OCI-LY3 (cell line): ENCODE data around the gene HCLS1.
A peak's percentile ranks its signal among the peaks of the same experiment; 100 is the strongest.

ENCODE experiments used
- H2AFZ ChIP-seq: fragments of 200-600, 300-600 bp; shearing (Covaris generic); 2 replicates; pipeline ENCODE4 v1.6.0; 2014; ENCODE audit warnings: antibody characterized with exemption, low read depth, low read length
- H3K27ac ChIP-seq: fragments of 200-600, 300-600 bp; sonication (generic); 2 replicates; pipeline ENCODE4 v1.5.1; 2014; ENCODE audit warnings: mild to moderate bottlenecking, low read length, moderate library complexity, mixed read lengths
- H3K27me3 ChIP-seq: fragments of 200-600, 300-600 bp; sonication (generic); 2 replicates; pipeline ENCODE4 v1.6.1; 2014; ENCODE audit warnings: low read depth, low read length, mixed read lengths
- H3K36me3 ChIP-seq: fragments of 200-600, 300-600 bp; sonication (generic); replicated peaks from 2 replicates; pipeline ENCODE3; 2014; ENCODE audit warnings: low read depth, low read length, mixed read lengths
- H3K4me1 ChIP-seq: fragments of 300-600, 200-600 bp; sonication (generic); 2 replicates; pipeline ENCODE4 v1.6.1; 2014; ENCODE audit warnings: low read length, mixed read lengths
- H3K4me2 ChIP-seq: fragments of 200-600, 300-600 bp; sonication (generic); 2 replicates; pipeline ENCODE4 v1.6.1; 2014; ENCODE audit warnings: low read length, mixed read lengths
- H3K4me3 ChIP-seq: fragments of 300-600, 200-600 bp; sonication (generic); 2 replicates; pipeline ENCODE4 v1.5.1; 2014; ENCODE audit warnings: antibody characterized with exemption, mild to moderate bottlenecking, low read length, moderate library complexity
- H3K79me2 ChIP-seq: fragments of 300-600, 200-600 bp; shearing (Covaris generic); 2 replicates; pipeline ENCODE4 v1.6.1; 2014; ENCODE audit warnings: mild to moderate bottlenecking, low read length, mixed read lengths
- H3K9ac ChIP-seq: fragments of 300-600, 200-600 bp; shearing (Covaris generic); 2 replicates; pipeline ENCODE4 v1.6.0; 2014; ENCODE audit warnings: mild to moderate bottlenecking, low read length, moderate library complexity
- H3K9me3 ChIP-seq: fragments of 200-600, 300-600 bp; shearing (Covaris generic); 2 replicates; pipeline ENCODE4 v1.6.1; 2014; ENCODE audit warnings: low read length, mixed read lengths; ENCODE audit not compliant: insufficient read depth
- H4K20me1 ChIP-seq: fragments of 200-600, 300-600 bp; sonication (generic); 2 replicates; pipeline ENCODE4 v1.6.1; 2016; ENCODE audit warnings: low read length, mixed read lengths; ENCODE audit not compliant: insufficient read depth
- CTCF ChIP-seq: fragments of 200-600, 300-600 bp; sonication (generic); IDR thresholded peaks from 2 replicates; pipeline ENCODE4 v1.5.1; 2014; ENCODE audit warnings: antibody characterized with exemption, low read length, low read depth
- EZH2phosphoT487 ChIP-seq: fragments of 200-600 bp; shearing (Covaris generic); IDR thresholded peaks from 2 replicates; pipeline ENCODE4 v1.6.1; 2018; ENCODE audit warnings: antibody characterized with exemption, mixed run types, low read depth

HCLS1 gene

GRCh38 chr3:121592856-121593702 lies 67.6 kb downstream of the HCLS1 start, which contains the start of gene FBXO40:
Gene FBXO40, plus strand, starts transcription at chr3:121593379. Its CDS starts 27,197 bp downstream, at chr3:121620576.
- H3K36me3 ChIP-seq = no peaks in the 10 kb centered on the region
- peak within 1 kb of the TSS; percentile 48 for H2AFZ ChIP-seq
- peak within 1 kb of the TSS; percentile 50 for H3K4me2 ChIP-seq
- peak within 1 kb of the TSS; percentile 22 for H3K4me3 ChIP-seq
- no peaks in the 10 kb centered on the region for H4K20me1 ChIP-seq
- no peak within 1 kb of the TSS for H3K27ac ChIP-seq
- peaks cover 19% of the 10 kb centered on the region for H3K4me1 ChIP-seq
- H3K27me3 ChIP-seq = no peaks in the 10 kb centered on the region
- peak; percentile 54 for TF ChIP-seq CTCF
- TF ChIP-seq EZH2phosphoT487 = no peak
- peak within 1 kb of the TSS; percentile 3; the same call in 1 of the 2 replicates for H3K9ac ChIP-seq
- H3K9me3 ChIP-seq = no peaks in the 10 kb centered on the region
- no peaks in the 10 kb centered on the region for H3K79me2 ChIP-seq

- Histone ChIP-seq H3K27ac (no peak overlapping the region), H3K36me3 (no peaks in the 10 kb centered on the region), H3K4me1 (no peaks in the 10 kb centered on the region), H4K20me1 (no peaks in the 10 kb centered on the region), H2AFZ (no peak overlapping the region), H3K79me2 (no peaks in the 10 kb centered on the region), H3K9ac (no peak overlapping the region), H3K9me3 (no peaks in the 10 kb centered on the region), H3K27me3 (no peaks in the 10 kb centered on the region), H3K4me3 (no peak overlapping the region), H3K4me2 (no peak overlapping the region)
- TF ChIP-seq CTCF (no peak), EZH2phosphoT487 (no peak)
Observed at GRCh38 chr3:121584418-121584817, 76.3 kb downstream of the HCLS1 start.

GRCh38 chr3:121581691-121582090 lies 79.0 kb downstream of the HCLS1 start:
- H3K9me3 ChIP-seq = no peaks in the 10 kb centered on the region
- H3K4me1 ChIP-seq = no peaks in the 10 kb centered on the region
- TF ChIP-seq EZH2phosphoT487 (no peak), CTCF (no peak)
- H3K4me3 ChIP-seq = no peak overlapping the region
- H3K27me3 ChIP-seq = no peaks in the 10 kb centered on the region
- H3K9ac ChIP-seq = no peak overlapping the region
- H3K36me3 ChIP-seq = no peaks in the 10 kb centered on the region
- no peaks in the 10 kb centered on the region for H3K79me2 ChIP-seq
- H3K27ac ChIP-seq = no peak overlapping the region
- H4K20me1 ChIP-seq = no peaks in the 10 kb centered on the region
- no peak overlapping the region for H3K4me2 ChIP-seq
- no peak overlapping the region for H2AFZ ChIP-seq
